Dermis lymphatic vessel endothelial cell (primary cell): ENCODE measurements around the gene SUPT16H. TPM values are rescaled to one million over a fixed set of nuclear protein-coding genes. Genes with fewer than 3 reads are reported as not detected.

Source experiments
- total RNA-seq: library from RNA; depleted of rRNA; stranded (reverse); fragments of >200 nt; gene quantifications from 2 replicates; pipeline ENCODE4 v1.2.1, GENCODE V29; 2014

The SUPT16H gene
- total RNA-seq: 60.9 and 73.1 TPM in 2 replicates

DNA sequence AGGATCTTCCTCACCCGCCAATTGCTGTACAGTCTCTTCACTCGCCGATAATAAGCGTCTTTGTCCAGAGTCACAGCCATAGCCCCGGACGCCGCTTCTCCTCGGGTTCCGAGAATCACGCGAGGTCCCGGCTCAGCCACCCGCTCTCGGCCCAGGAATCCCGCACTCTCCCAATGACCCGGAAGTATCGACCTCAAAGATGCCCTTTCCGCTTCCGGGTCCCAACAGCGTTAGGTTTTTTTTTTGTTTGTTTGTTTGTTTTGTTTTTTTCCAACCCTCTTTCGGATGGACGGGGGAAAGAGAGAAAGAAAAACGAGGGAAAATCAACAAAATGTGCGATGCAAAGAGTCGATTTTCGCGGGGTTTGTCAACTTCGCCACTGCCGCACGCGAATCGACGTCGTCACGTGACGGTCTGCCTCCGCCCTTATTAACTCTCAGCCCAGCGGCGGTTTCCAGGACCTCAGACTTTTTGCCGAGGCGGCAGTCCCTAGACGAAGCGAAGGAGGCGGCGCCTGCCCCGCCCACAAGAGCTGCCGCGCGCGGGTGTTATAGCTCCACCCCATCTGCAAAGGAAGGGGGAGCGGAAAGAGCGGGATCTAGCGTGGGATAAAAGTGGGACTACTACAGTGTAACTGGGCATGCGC, at the start of gene SUPT16H:
SUPT16H (minus strand) TSS at position 172 of the 646 bp plus-strand sequence; CDS start at position 80, 92 bp downstream.

Other genes with a start within 250 kb of the SUPT16H start
- not detected in 2 replicates for gene OR5AU1, start 228.0 kb downstream of the SUPT16H start, total RNA-seq
- gene HNRNPC, start 114.6 kb downstream of the SUPT16H start, total RNA-seq: 669 and 675 TPM in 2 replicates
- gene RPGRIP1, start 103.9 kb downstream of the SUPT16H start, total RNA-seq: 0.33 and 0.69 TPM in 2 replicates
- gene CHD8, start 72.1 kb upstream of the SUPT16H start, total RNA-seq: 51.8 and 54.0 TPM in 2 replicates
- gene RAB2B, start 92.9 kb upstream of the SUPT16H start, total RNA-seq: 25.6 and 28.4 TPM in 2 replicates
- gene TOX4, start 93.2 kb upstream of the SUPT16H start, total RNA-seq: 20.2 and 23.8 TPM in 2 replicates
- 41.7 and 49.8 TPM in 2 replicates for gene METTL3, start 127.3 kb upstream of the SUPT16H start, total RNA-seq
- gene SALL2, start 142.3 kb upstream of the SUPT16H start, total RNA-seq: 0.34 and 0.43 TPM in 2 replicates
- not detected in 2 replicates for gene OR10G3, start 196.1 kb upstream of the SUPT16H start, total RNA-seq